ENCODE data around the gene MYLK3. TPM values are rescaled to one million over a fixed set of nuclear protein-coding genes. Genes with fewer than 3 reads are reported as not detected.

MYLK3 gene
- total and polyA plus RNA-seq, 9 donors, result 0.24 to 2.0 (median 0.68) TPM

DNA sequence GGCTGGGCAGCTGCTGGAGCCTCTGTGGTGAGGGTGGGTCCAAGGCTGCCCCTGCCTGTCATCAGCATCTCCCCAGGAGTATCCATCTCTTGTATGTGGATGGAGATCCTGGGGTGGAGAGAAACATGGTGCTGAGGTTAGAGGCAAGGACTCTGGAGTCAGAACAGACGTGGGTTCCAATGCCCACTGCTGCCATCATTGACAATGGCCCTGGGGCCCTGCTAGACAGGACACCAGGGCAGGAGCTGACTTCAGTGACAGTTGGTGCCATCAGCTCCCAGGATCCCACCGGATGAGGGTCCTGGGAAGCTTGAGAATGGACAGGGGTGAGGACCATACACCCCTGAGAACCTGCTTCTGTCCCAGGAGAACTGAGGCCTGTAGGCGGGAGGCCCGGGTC, 15.6 kb downstream of the MYLK3 start:
- TF ChIP-seq CTCF (IDR thresholded peaks at IDR 0.05) (no peak), EP300 (IDR thresholded peaks at IDR 0.05) (no peak), POLR2A (IDR thresholded peaks at IDR 0.05) (no peak)
- 75 to 81% (median 81%) methylated on average over 4 of the region's 4 CpGs for WGBS, 3 donors
- Histone ChIP-seq H3K27me3 (no peaks in the 10 kb centered on the region), H3K4me1 (ENCODE audit: insufficient read depth) (no peaks in the 10 kb centered on the region), H3K9me3 (no peaks in the 10 kb centered on the region), H3K27ac (no peak overlapping the region), H3K36me3 (no peaks in the 10 kb centered on the region), H3K4me3 (no peak overlapping the region)
- intact Hi-C loops (cut with DNase I), result no loop called here
- no peak for DNase-seq

GRCh38 chr16:46731691-46732555, 16.2 kb downstream of the MYLK3 start:
- Histone ChIP-seq H3K4me3 (no peak overlapping the region), H3K36me3 (no peaks in the 10 kb centered on the region), H3K27ac (no peak overlapping the region), H3K4me1 (ENCODE audit: insufficient read depth) (no peaks in the 10 kb centered on the region), H3K9me3 (no peaks in the 10 kb centered on the region), H3K27me3 (no peaks in the 10 kb centered on the region)
- intact Hi-C loops (cut with DNase I), result no loop called here
- 58 to 62% (median 59%) methylated on average over 19 to 23 of the region's 23 CpGs for WGBS, 3 donors
- DNase-seq, result no peak
- TF ChIP-seq CTCF (IDR thresholded peaks at IDR 0.05) (no peak), EP300 (IDR thresholded peaks at IDR 0.05) (no peak), POLR2A (IDR thresholded peaks at IDR 0.05) (no peak)

DNA sequence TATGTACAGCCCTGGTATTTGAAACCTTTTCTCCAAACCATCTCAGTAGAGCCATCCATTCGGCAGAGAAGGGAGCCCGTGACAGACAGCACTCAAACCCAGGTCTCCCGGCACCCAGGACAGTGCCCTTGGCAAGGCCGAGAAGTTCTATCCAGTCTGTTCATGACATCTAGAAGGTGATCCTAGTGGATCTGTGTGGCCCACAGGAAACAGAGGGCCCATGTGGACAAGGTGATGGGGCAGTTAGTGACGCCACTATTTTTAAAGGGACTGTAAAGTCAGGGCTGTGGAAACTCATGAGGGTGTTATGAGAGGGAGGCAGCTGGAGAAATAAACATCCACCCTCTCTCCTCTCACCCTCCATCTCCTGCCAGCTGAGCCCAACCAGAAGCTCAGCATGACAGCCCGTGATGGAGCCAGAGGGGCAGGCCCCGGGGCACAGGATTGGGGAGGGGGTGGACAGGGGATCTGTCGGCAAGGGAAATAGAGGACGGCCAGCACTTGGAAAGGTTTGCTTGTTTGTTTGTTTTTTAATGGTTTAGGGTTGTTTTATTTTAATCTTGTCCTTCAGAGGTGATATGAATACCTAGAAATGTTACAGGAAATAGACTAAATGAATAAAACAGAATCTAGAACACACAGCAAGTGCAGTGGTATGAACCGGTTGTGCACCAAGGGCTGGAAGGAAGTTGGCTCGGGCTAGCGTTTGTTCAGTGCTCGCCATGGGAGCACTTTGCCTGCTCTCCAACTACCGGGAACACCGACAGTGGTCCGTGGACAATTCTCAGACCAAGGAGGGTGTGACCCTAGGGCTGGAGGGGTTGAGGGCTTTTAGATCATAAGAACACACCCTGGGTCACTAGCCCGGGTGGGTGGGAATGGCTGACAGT, 17.1 kb downstream of the MYLK3 start:
- WGBS, 3 donors, result 70 to 79% (median 76%) methylated on average over 17 of the region's 17 CpGs
- intact Hi-C loops (cut with DNase I), result no loop called here

More for the DNA sequence above, 17.1 kb downstream of the MYLK3 start:
- TF ChIP-seq CTCF (IDR thresholded peaks at IDR 0.05) (no peak), POLR2A (IDR thresholded peaks at IDR 0.05) (no peak), EP300 (IDR thresholded peaks at IDR 0.05) (no peak)
- H3K4me3 ChIP-seq, result no peak overlapping the region
- H3K9me3 ChIP-seq, result no peaks in the 10 kb centered on the region
- no peak overlapping the region for H3K27ac ChIP-seq
- H3K4me1 ChIP-seq (ENCODE audit: insufficient read depth), result no peaks in the 10 kb centered on the region
- no peaks in the 10 kb centered on the region for H3K36me3 ChIP-seq
- no peak for DNase-seq
- no peaks in the 10 kb centered on the region for H3K27me3 ChIP-seq
